Muscle layer of colon (tissue), 2 donors: ENCODE measurements around the gene PSMD5.

ENCODE experiments used
- H3K27ac ChIP-seq: one replicate; pipeline ENCODE4 v1.7.0; 2013; ENCODE audit warnings: low read depth, mild to moderate bottlenecking, low read length, moderate library complexity
- H3K27me3 ChIP-seq, 2 donors: one replicate each; pipeline ENCODE4 v1.7.0; 2013; ENCODE audit warnings: low read length in 2 of 2, mild to moderate bottlenecking in 2 of 2; ENCODE audit not compliant: insufficient read depth in 2 of 2, control insufficient read depth in 1 of 2
- H3K36me3 ChIP-seq: one replicate; pipeline ENCODE4 v1.7.0; 2013; ENCODE audit warnings: mild to moderate bottlenecking, low read length; ENCODE audit not compliant: insufficient read depth
- H3K4me1 ChIP-seq: one replicate; pipeline ENCODE4 v1.7.0; 2013; ENCODE audit warnings: mild to moderate bottlenecking, low read length; ENCODE audit not compliant: insufficient read depth
- H3K4me3 ChIP-seq, 2 donors: one replicate each; pipeline ENCODE4 v1.7.0; 2013; ENCODE audit warnings: low read length in 2 of 2, low read depth in 1 of 2, mild to moderate bottlenecking in 1 of 2, moderate library complexity in 1 of 2
- H3K9ac ChIP-seq: one replicate; pipeline ENCODE4 v1.7.0; 2013; ENCODE audit warnings: low read length
- H3K9me3 ChIP-seq: one replicate; pipeline ENCODE4 v1.7.0; 2013; ENCODE audit warnings: mild to moderate bottlenecking, low read length
- donor health status: abdominal sarcoma.
- donor health status: Adenocarcinoma of cecum.

The PSMD5 gene

GRCh38 chr9:120770931-120771330 is 71.8 kb downstream of the PSMD5 start:
- Histone ChIP-seq H3K9me3 (no peaks in the 10 kb centered on the region), H3K27me3 (no peaks in the 10 kb centered on the region), H3K4me1 (no peaks in the 10 kb centered on the region), H3K27ac (no peak overlapping the region), H3K9ac (no peak overlapping the region), H3K36me3 (peaks cover 46% of the 10 kb centered on the region), H3K4me3 (no peak overlapping the region)

DNA sequence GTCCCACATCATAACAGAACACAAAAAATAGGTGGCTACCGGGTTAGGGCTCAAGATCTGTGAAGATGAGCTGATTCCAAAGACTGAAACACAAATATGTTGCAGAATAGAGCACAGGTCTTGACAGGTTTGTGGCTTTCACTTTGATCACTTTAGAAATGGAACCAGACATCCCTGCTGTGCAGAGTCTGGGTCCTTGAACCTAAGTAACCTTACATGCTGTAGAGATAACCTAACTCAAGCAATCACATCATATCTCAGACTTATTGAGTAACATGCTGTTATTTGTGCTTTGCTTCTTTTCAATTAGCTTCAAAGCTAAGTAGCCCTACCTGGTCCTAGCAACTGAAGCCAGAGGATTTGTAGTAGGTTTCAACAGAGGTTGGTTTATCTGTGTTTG is 73.8 kb downstream of the PSMD5 start:
- Histone ChIP-seq H3K4me3 (no peak overlapping the region), H3K36me3 (peaks cover 51% of the 10 kb centered on the region), H3K27me3 (no peaks in the 10 kb centered on the region), H3K9ac (no peak overlapping the region), H3K27ac (no peak overlapping the region), H3K9me3 (no peaks in the 10 kb centered on the region), H3K4me1 (no peaks in the 10 kb centered on the region)

DNA sequence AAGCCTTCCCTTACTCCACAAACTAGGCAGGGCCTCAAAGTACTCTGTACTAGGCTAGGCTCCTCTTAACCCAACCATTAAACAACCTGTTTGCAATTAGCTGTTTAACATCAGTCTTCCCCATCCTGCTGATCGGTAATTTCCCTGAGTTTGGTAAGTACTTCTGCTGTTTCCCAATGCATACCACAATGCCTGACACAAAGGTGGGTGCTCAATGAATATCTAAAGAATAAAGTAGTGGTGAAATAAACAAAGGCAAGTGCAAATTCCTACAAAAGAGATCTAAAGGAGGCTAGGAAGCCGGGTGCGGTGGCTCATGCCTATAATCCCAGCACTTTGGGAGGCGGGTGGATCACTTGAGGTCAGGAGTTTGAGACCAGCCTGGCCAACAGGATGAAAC is 74.5 kb downstream of the PSMD5 start:
- Histone ChIP-seq H3K27ac (no peak overlapping the region), H3K36me3 (peaks cover 57% of the 10 kb centered on the region)

GRCh38 chr9:120767451-120767850 is 75.3 kb downstream of the PSMD5 start:
- no peaks in the 10 kb centered on the region for H3K4me1 ChIP-seq
- H3K27ac ChIP-seq, result no peak overlapping the region
- H3K9me3 ChIP-seq, result no peaks in the 10 kb centered on the region
- no peak overlapping the region for H3K9ac ChIP-seq
- H3K4me3 ChIP-seq, result no peak overlapping the region
- H3K36me3 ChIP-seq, result peaks cover 54% of the 10 kb centered on the region
- H3K27me3 ChIP-seq, result no peaks in the 10 kb centered on the region

More for the DNA sequence above, 74.5 kb downstream of the PSMD5 start:
- Histone ChIP-seq H3K4me3 (no peak overlapping the region), H3K9ac (no peak overlapping the region), H3K4me1 (no peaks in the 10 kb centered on the region), H3K27me3 (no peaks in the 10 kb centered on the region), H3K9me3 (no peaks in the 10 kb centered on the region)
